C4-2B (cell line): ENCODE data around the gene NUDCD3.

Experiments
- H3K27ac ChIP-seq: fragments of 450-650 bp; 2 replicates; pipeline ENCODE4 v1.5.1; 2017
- CTCF ChIP-seq: fragments of 450-650 bp; conservative IDR thresholded peaks from 2 replicates; pipeline ENCODE4 v1.5.1; 2017; ENCODE audit warnings: mild to moderate bottlenecking
- ZFX ChIP-seq: fragments of 450-650 bp; IDR thresholded peaks from 2 replicates; pipeline ENCODE4 v1.6.1; 2017

The NUDCD3 gene

GRCh38 chr7:44380189-44380830 is 110.1 kb downstream of the NUDCD3 start:
- H3K27ac ChIP-seq, result no peak overlapping the region
- TF ChIP-seq CTCF, result no peak
- TF ChIP-seq ZFX, result no peak

GRCh38 chr7:44379366-44380188 is 110.9 kb downstream of the NUDCD3 start:
- no peak overlapping the region for H3K27ac ChIP-seq
- no peak for TF ChIP-seq ZFX
- TF ChIP-seq CTCF, result no peak

- H3K27ac ChIP-seq, result no peak overlapping the region
- no peak for TF ChIP-seq CTCF
- no peak for TF ChIP-seq ZFX
Measured at GRCh38 chr7:44378744-44379143, 111.7 kb downstream of the NUDCD3 start.

GRCh38 chr7:44377681-44378421 is 112.6 kb downstream of the NUDCD3 start:
- no peak overlapping the region for H3K27ac ChIP-seq
- TF ChIP-seq CTCF (no peak), ZFX (no peak)

- H3K27ac ChIP-seq, result no peak overlapping the region
- TF ChIP-seq CTCF (no peak), ZFX (no peak)
Measured at GRCh38 chr7:44377134-44377463, 113.4 kb downstream of the NUDCD3 start.

- no peak for TF ChIP-seq CTCF
- no peak overlapping the region for H3K27ac ChIP-seq
Measured at GRCh38 chr7:44376429-44377133, 113.9 kb downstream of the NUDCD3 start.
